Mesenchymal stem cell (in vitro differentiated cells and primary cell): ENCODE measurements around the gene MRPS23.
A peak's percentile ranks its signal among the peaks of the same experiment; 100 is the strongest.

ENCODE experiments used
- DNase-seq: peaks from one replicate; pipeline ENCODE4 v3.0.0-alpha.2; 2013
- H2AFZ ChIP-seq: one replicate; pipeline ENCODE4 v1.6.1; 2013; ENCODE audit warnings: low read depth, mild to moderate bottlenecking, control low read depth, inconsistent platforms, low read length, moderate library complexity
- H2AK5ac ChIP-seq: 2 replicates; pipeline ENCODE4 v1.6.1; 2013; ENCODE audit warnings: low read length, moderate library complexity, mild to moderate bottlenecking, inconsistent platforms; ENCODE audit not compliant: severe bottlenecking
- H2BK120ac ChIP-seq: one replicate; pipeline ENCODE4 v1.6.1; 2013; ENCODE audit warnings: low read depth, mild to moderate bottlenecking, inconsistent platforms, low read length, moderate library complexity
- H2BK12ac ChIP-seq, 2 experiments: one replicate each; pipeline ENCODE4 v1.6.1; 2013; ENCODE audit warnings: inconsistent platforms in 2 of 2, low read length in 2 of 2, mild to moderate bottlenecking in 2 of 2, moderate library complexity in 2 of 2, control low read depth in 1 of 2
- H2BK15ac ChIP-seq: one replicate; pipeline ENCODE4 v1.6.1; 2013; ENCODE audit warnings: mild to moderate bottlenecking, low read depth, inconsistent platforms; ENCODE audit not compliant: poor library complexity, severe bottlenecking
- H2BK5ac ChIP-seq: 2 replicates; pipeline ENCODE4 v1.6.1; 2013; ENCODE audit warnings: low read depth, mild to moderate bottlenecking, low read length, control low read depth, inconsistent platforms; ENCODE audit not compliant: poor library complexity, severe bottlenecking
- H3K14ac ChIP-seq, 2 experiments: one replicate each; pipeline ENCODE4 v1.6.1; 2013; ENCODE audit warnings: inconsistent platforms in 2 of 2, low read length in 2 of 2, control low read depth in 1 of 2, mild to moderate bottlenecking in 1 of 2, moderate library complexity in 1 of 2
- H3K18ac ChIP-seq, 2 experiments: one replicate each; pipeline ENCODE4 v1.6.1; 2013; ENCODE audit warnings: inconsistent platforms in 2 of 2, low read length in 2 of 2, control low read depth in 1 of 2, low read depth in 1 of 2, mild to moderate bottlenecking in 1 of 2
- H3K23ac ChIP-seq, 2 experiments: one replicate each; pipeline ENCODE4 v1.6.1; 2013; ENCODE audit warnings: inconsistent platforms in 2 of 2, low read length in 2 of 2, mild to moderate bottlenecking in 2 of 2, moderate library complexity in 2 of 2, control low read depth in 1 of 2
- H3K27ac ChIP-seq: 2 replicates; pipeline ENCODE4 v1.5.1; 2013; ENCODE audit warnings: mild to moderate bottlenecking, moderate library complexity, low read length, control low read depth, inconsistent platforms; ENCODE audit not compliant: poor library complexity, severe bottlenecking
- H3K27me3 ChIP-seq, 2 experiments: 2 replicates each; pipeline versions ENCODE4 v1.6.1 to v1.7.0; 2013; ENCODE audit warnings: low read length in 2 of 2, mild to moderate bottlenecking in 2 of 2, moderate library complexity in 2 of 2, control low read depth in 1 of 2, inconsistent platforms in 1 of 2; ENCODE audit not compliant: control insufficient read depth in 1 of 2, insufficient read depth in 1 of 2
- H3K36me3 ChIP-seq, 2 experiments: 2 replicates each; pipeline versions ENCODE4 v1.6.1 to v1.7.0; 2013; ENCODE audit warnings: low read length in 2 of 2, control low read depth in 1 of 2, inconsistent platforms in 1 of 2, low read depth in 1 of 2, mild to moderate bottlenecking in 1 of 2; ENCODE audit not compliant: insufficient read depth in 2 of 2, control insufficient read depth in 1 of 2
- H3K4ac ChIP-seq, 2 experiments: one replicate each; pipeline ENCODE4 v1.6.1; 2013; ENCODE audit warnings: inconsistent platforms in 2 of 2, low read length in 2 of 2, mild to moderate bottlenecking in 2 of 2, moderate library complexity in 2 of 2, control low read depth in 1 of 2, low read depth in 1 of 2
- H3K4me1 ChIP-seq: 2 replicates; pipeline ENCODE4 v1.6.1; 2013; ENCODE audit warnings: low read depth, low read length, control low read depth; ENCODE audit not compliant: control insufficient read depth, insufficient read depth
- H3K4me2 ChIP-seq: 2 replicates; pipeline ENCODE4 v1.6.1; 2013; ENCODE audit warnings: low read length, mild to moderate bottlenecking, inconsistent platforms; ENCODE audit not compliant: poor library complexity, severe bottlenecking
- H3K4me3 ChIP-seq, 2 experiments: 2 replicates each; pipeline versions ENCODE4 v1.5.1 to v1.7.0; 2013; ENCODE audit warnings: low read length in 2 of 2, mild to moderate bottlenecking in 2 of 2, control low read depth in 1 of 2, low read depth in 1 of 2; ENCODE audit not compliant: insufficient read depth in 1 of 2
- H3K79me1 ChIP-seq: replicated peaks from 2 replicates; pipeline ENCODE4 v1.6.1; 2013; ENCODE audit warnings: mild to moderate bottlenecking, control low read depth, low read length, inconsistent platforms; ENCODE audit not compliant: poor library complexity, severe bottlenecking
- H3K9ac ChIP-seq: 2 replicates; pipeline ENCODE4 v1.7.0; 2013; ENCODE audit warnings: mild to moderate bottlenecking, low read length, moderate library complexity
- H3K9me3 ChIP-seq: 2 replicates; pipeline ENCODE4 v1.7.0; 2013; ENCODE audit warnings: mild to moderate bottlenecking, low read length; ENCODE audit not compliant: control insufficient read depth
- H4K8ac ChIP-seq: one replicate; pipeline ENCODE4 v1.6.1; 2013; ENCODE audit warnings: inconsistent platforms, mild to moderate bottlenecking, low read length, moderate library complexity
- H4K91ac ChIP-seq: one replicate; pipeline ENCODE4 v1.6.1; 2013; ENCODE audit warnings: mild to moderate bottlenecking, low read length, inconsistent platforms
- WGBS: methylation state at CpG from one replicate; pipeline ENCODE4 v1.1.7; 2013; ENCODE audit warnings: mixed read lengths; 5-methylcytosine and 5-hydroxymethylcytosine counted together

MRPS23 gene

GRCh38 chr17:57881783-57882351 lies 32.0 kb upstream of the MRPS23 start:
- H3K14ac ChIP-seq, result peak overlapping the region in 1 of 2 experiments; percentile 91
- peak overlapping the region; percentile 97 for H4K91ac ChIP-seq
- H3K18ac ChIP-seq, result peak overlapping the region; percentile 95 to 96
- H2BK120ac ChIP-seq, result peak overlapping the region; percentile 58
- H3K23ac ChIP-seq, result peak overlapping the region in 1 of 2 experiments; percentile 93
- peak overlapping the region; percentile 99 for H2AK5ac ChIP-seq
- 21% methylated on average over 8 of the region's 9 CpGs for WGBS
- peak overlapping the region; percentile 89 for H4K8ac ChIP-seq
- no peak for DNase-seq
- no peaks in the 10 kb centered on the region for H3K9me3 ChIP-seq
- H3K27ac ChIP-seq, result peak overlapping the region; percentile 99
- H2BK15ac ChIP-seq, result peak overlapping the region; percentile 84
- peak overlapping the region in 1 of 2 experiments; percentile 67 for H3K4me3 ChIP-seq
- H3K9ac ChIP-seq, result peak overlapping the region; percentile 57
- H3K36me3 ChIP-seq, result peaks cover 28 to 51% of the 10 kb centered on the region in 2 experiments
- H2BK5ac ChIP-seq, result peak overlapping the region; percentile 99
- peaks cover 47% of the 10 kb centered on the region for H3K4me1 ChIP-seq
- H3K4ac ChIP-seq, result peak overlapping the region; percentile 90 to 96
- no peak overlapping the region for H3K4me2 ChIP-seq
- no peak overlapping the region for H2AFZ ChIP-seq
- no peaks in the 10 kb centered on the region for H3K27me3 ChIP-seq
- H3K79me1 ChIP-seq, result peaks cover 29% of the 10 kb centered on the region
- peak overlapping the region; percentile 41 to 97 for H2BK12ac ChIP-seq

DNA sequence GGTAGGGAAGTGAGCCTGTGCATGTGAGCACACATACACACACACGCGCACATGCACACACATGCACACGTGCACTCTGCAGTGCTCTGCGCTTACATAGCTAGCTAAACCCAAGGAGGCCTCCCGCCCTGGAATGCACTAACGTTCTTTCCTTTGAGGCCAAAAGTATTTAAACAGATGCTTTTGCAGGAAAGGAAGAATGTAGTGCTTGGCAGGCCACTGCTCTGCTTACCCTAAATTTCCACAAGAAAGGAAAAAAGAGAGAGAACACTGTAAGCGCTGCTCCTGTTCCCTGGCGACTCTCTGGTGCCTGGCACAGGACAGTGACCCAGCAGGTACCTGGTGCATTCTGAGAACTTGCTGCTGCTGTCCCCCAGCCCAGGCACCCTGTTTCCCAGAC lies 31.3 kb upstream of the MRPS23 start:
- H2BK5ac ChIP-seq, result peak overlapping the region; percentile 99
- peak overlapping the region; percentile 99 for H2AK5ac ChIP-seq
- no peaks in the 10 kb centered on the region for H3K9me3 ChIP-seq
- H2AFZ ChIP-seq, result no peak overlapping the region
- H3K27me3 ChIP-seq, result no peaks in the 10 kb centered on the region
- H2BK12ac ChIP-seq, result peak overlapping the region; percentile 93 to 97
- DNase-seq, result peak; percentile 80
- H3K4me2 ChIP-seq, result peak overlapping the region; percentile 22
- peaks cover 26% of the 10 kb centered on the region for H3K79me1 ChIP-seq
- H3K4ac ChIP-seq, result peak overlapping the region; percentile 90 to 96
- peak overlapping the region in 1 of 2 experiments; percentile 67 for H3K4me3 ChIP-seq
- peak overlapping the region in 1 of 2 experiments; percentile 91 for H3K14ac ChIP-seq
- H3K27ac ChIP-seq, result peak overlapping the region; percentile 99
- H4K91ac ChIP-seq, result peak overlapping the region; percentile 97
- peak overlapping the region; percentile 89 for H4K8ac ChIP-seq
- H3K9ac ChIP-seq, result peak overlapping the region; percentile 57
- H2BK120ac ChIP-seq, result peak overlapping the region; percentile 58
- peak overlapping the region; percentile 95 to 96 for H3K18ac ChIP-seq
- peaks cover 51% of the 10 kb centered on the region for H3K4me1 ChIP-seq
- 44% methylated on average over 8 of the region's 8 CpGs for WGBS
- H2BK15ac ChIP-seq, result peak overlapping the region; percentile 84
- H3K23ac ChIP-seq, result peak overlapping the region in 1 of 2 experiments; percentile 93
- peaks cover 31 to 56% of the 10 kb centered on the region in 2 experiments for H3K36me3 ChIP-seq

- Histone ChIP-seq H3K27ac (peak overlapping the region; percentile 99), H3K9ac (no peak overlapping the region), H2BK15ac (peak overlapping the region; percentile 60), H2AK5ac (peak overlapping the region; percentile 99), H4K8ac (peak overlapping the region; percentile 39), H3K18ac (peak overlapping the region; percentile 84 to 87), H2AFZ (no peak overlapping the region), H3K4me1 (peaks cover 54% of the 10 kb centered on the region), H3K23ac (no peak overlapping the region), H3K14ac (peak overlapping the region in 1 of 2 experiments; percentile 41), H4K91ac (peak overlapping the region; percentile 88), H2BK120ac (peak overlapping the region; percentile 51), H3K4ac (peak overlapping the region; percentile 27 to 74), H3K9me3 (no peaks in the 10 kb centered on the region), H3K27me3 (no peaks in the 10 kb centered on the region), H3K4me3 (no peak overlapping the region), H3K36me3 (peaks cover 24 to 55% of the 10 kb centered on the region in 2 experiments), H2BK5ac (no peak overlapping the region), H2BK12ac (peak overlapping the region; percentile 26 to 93), H3K4me2 (no peak overlapping the region), H3K79me1 (peaks cover 18% of the 10 kb centered on the region)
- DNase-seq, result no peak
- 78% methylated on average over 8 of the region's 8 CpGs for WGBS
These were observed 30.2 kb upstream of the MRPS23 start for GRCh38 chr17:57880086-57880456.

GRCh38 chr17:57879437-57880085 lies 29.7 kb upstream of the MRPS23 start:
- no peak for DNase-seq
- H3K27me3 ChIP-seq, result no peaks in the 10 kb centered on the region
- 50% methylated on average over 8 of the region's 12 CpGs for WGBS

More at GRCh38 chr17:57879437-57880085, 29.7 kb upstream of the MRPS23 start:
- H2AFZ ChIP-seq, result no peak overlapping the region
- peaks cover 19 to 50% of the 10 kb centered on the region in 2 experiments for H3K36me3 ChIP-seq
- no peak overlapping the region for H2BK15ac ChIP-seq
- no peak overlapping the region for H2BK120ac ChIP-seq
- peak overlapping the region; percentile 85 for H4K91ac ChIP-seq
- peak overlapping the region; percentile 87 to 93 for H2BK12ac ChIP-seq
- H3K79me1 ChIP-seq, result peaks cover 13% of the 10 kb centered on the region
- H3K9ac ChIP-seq, result peak overlapping the region; percentile 15
- H3K4me1 ChIP-seq, result peaks cover 58% of the 10 kb centered on the region
- peak overlapping the region; percentile 99 for H2AK5ac ChIP-seq
- peak overlapping the region; percentile 66 for H4K8ac ChIP-seq
- no peak overlapping the region for H3K4me3 ChIP-seq
- peak overlapping the region; percentile 84 to 87 for H3K18ac ChIP-seq
- peak overlapping the region; percentile 99 for H3K27ac ChIP-seq
- no peak overlapping the region for H3K4me2 ChIP-seq
- H3K14ac ChIP-seq, result peak overlapping the region in 1 of 2 experiments; percentile 61
- H3K23ac ChIP-seq, result no peak overlapping the region
- peak overlapping the region; percentile 12 for H2BK5ac ChIP-seq
- H3K9me3 ChIP-seq, result no peaks in the 10 kb centered on the region
- peak overlapping the region; percentile 61 to 81 for H3K4ac ChIP-seq
